ENCODE results near the gene THAP11.
A peak's percentile ranks its signal among the peaks of the same experiment; 100 is the strongest.

- TF ChIP-seq, protein P1, sequence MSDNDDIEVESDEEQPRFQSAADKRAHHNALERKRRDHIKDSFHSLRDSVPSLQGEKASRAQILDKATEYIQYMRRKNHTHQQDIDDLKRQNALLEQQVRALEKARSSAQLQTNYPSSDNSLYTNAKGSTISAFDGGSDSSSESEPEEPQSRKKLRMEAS (IDR thresholded peaks at IDR 0.05; ENCODE audit: low read depth, low read length) = no peak; the same call in 1 of the 2 replicates
- TF ChIP-seq, protein P2, sequence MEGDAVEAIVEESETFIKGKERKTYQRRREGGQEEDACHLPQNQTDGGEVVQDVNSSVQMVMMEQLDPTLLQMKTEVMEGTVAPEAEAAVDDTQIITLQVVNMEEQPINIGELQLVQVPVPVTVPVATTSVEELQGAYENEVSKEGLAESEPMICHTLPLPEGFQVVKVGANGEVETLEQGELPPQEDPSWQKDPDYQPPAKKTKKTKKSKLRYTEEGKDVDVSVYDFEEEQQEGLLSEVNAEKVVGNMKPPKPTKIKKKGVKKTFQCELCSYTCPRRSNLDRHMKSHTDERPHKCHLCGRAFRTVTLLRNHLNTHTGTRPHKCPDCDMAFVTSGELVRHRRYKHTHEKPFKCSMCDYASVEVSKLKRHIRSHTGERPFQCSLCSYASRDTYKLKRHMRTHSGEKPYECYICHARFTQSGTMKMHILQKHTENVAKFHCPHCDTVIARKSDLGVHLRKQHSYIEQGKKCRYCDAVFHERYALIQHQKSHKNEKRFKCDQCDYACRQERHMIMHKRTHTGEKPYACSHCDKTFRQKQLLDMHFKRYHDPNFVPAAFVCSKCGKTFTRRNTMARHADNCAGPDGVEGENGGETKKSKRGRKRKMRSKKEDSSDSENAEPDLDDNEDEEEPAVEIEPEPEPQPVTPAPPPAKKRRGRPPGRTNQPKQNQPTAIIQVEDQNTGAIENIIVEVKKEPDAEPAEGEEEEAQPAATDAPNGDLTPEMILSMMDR (IDR thresholded peaks at IDR 0.05; ENCODE audit: low read depth, low read length) = peak; percentile 90
- TF ChIP-seq POLR2A (IDR thresholded peaks at IDR 0.05; ENCODE audit: extremely low read depth, insufficient read length) = peak; percentile 52
Measured at GRCh38 chr16:67841816-67842508, at the start of gene THAP11.

All from NB4 (cell line).